HEK293 (cell line): Measurements from ENCODE around the gene SMLR1.

Source experiments
- CTCF ChIA-PET: fragments of 350-600 bp; formaldehyde crosslinking; extraction: SDS; loops from one replicate; lab custom pipeline; 2021; ENCODE audit warnings: antibody characterized with exemption; lab: Yijun Ruan, JAX
- POLR2A ChIA-PET: fragments of 300-600 bp; formaldehyde crosslinking; extraction: SDS; loops from one replicate; lab custom pipeline; 2020; ENCODE audit warnings: antibody characterized with exemption, inconsistent platforms; lab: Yijun Ruan, JAX
- H3K27ac ChIP-seq: fragments of 200-500 bp; sonication (Bioruptor generic); 2 replicates; pipeline ENCODE4 v1.5.1; 2014; ENCODE audit warnings: low read depth, low read length, control low read depth, inconsistent platforms; ENCODE audit errors: extremely low read depth
- H3K36me3 ChIP-seq, 2 experiments: fragments of 200-500 bp in 1 of 2; sonication (Bioruptor generic) in 1 of 2; 1 replicate in 1 of 2; 2 replicates in 1 of 2; pipeline ENCODE4 v1.5.1; 2014 to 2017; ENCODE audit warnings: inconsistent platforms in 2 of 2, low read length in 2 of 2; ENCODE audit not compliant: control insufficient read depth in 2 of 2, insufficient read depth in 1 of 2
- H3K4me1 ChIP-seq: fragments of 200-500 bp; sonication (Bioruptor generic); 2 replicates; pipeline ENCODE4 v1.5.1; 2014; ENCODE audit warnings: mild to moderate bottlenecking, low read length, inconsistent platforms; ENCODE audit not compliant: control insufficient read depth, insufficient read depth
- H3K4me3 ChIP-seq: 2 replicates; pipeline ENCODE4 v1.5.1; 2011; ENCODE audit warnings: low read depth, mild to moderate bottlenecking, control low read depth, low read length, moderate library complexity
- H3K9me3 ChIP-seq: fragments of 200-500 bp; sonication (Bioruptor generic); 2 replicates; pipeline ENCODE4 v1.5.1; 2014; ENCODE audit warnings: low read depth, low read length, inconsistent platforms; ENCODE audit not compliant: control insufficient read depth, insufficient read depth
- GLI2 ChIP-seq: fragments of 450-650 bp; formaldehyde crosslinking; IDR thresholded peaks from 2 replicates; pipeline ENCODE4; 2017; ENCODE audit warnings: missing biosample characterization, missing genetic modification characterization, low read depth, borderline replicate concordance
- SETDB1 ChIP-seq: IDR thresholded peaks from one replicate; pipeline ENCODE4 v1.6.1; 2017; ENCODE audit warnings: mild to moderate bottlenecking, low read length, moderate library complexity, mixed read lengths; ENCODE audit not compliant: insufficient read length
- SP2 ChIP-seq: fragments of 450-650 bp; formaldehyde crosslinking; IDR thresholded peaks from 2 replicates; pipeline ENCODE4 v1.5.1; 2016; ENCODE audit warnings: missing biosample characterization, missing genetic modification characterization
- ZBTB48 ChIP-seq: fragments of 450-650 bp; formaldehyde crosslinking; IDR thresholded peaks from 2 replicates; pipeline ENCODE4 v1.5.1; 2016; ENCODE audit warnings: missing biosample characterization, missing genetic modification characterization
- ZBTB7A ChIP-seq: fragments of 450-650 bp; formaldehyde crosslinking; IDR thresholded peaks from 2 replicates; pipeline ENCODE4 v1.5.1; 2016; ENCODE audit warnings: low read depth, missing biosample characterization, missing genetic modification characterization
- ZIC2 ChIP-seq: fragments of 450-650 bp; formaldehyde crosslinking; IDR thresholded peaks from 2 replicates; pipeline ENCODE4 v1.5.1; 2016; ENCODE audit warnings: missing biosample characterization, missing genetic modification characterization
- ZNF2 ChIP-seq: fragments of 450-650 bp; formaldehyde crosslinking; IDR thresholded peaks from 2 replicates; pipeline ENCODE4 v1.5.1; 2016; ENCODE audit warnings: missing biosample characterization, missing genetic modification characterization
- ZNF354C ChIP-seq: fragments of 450-650 bp; formaldehyde crosslinking; IDR thresholded peaks from 2 replicates; pipeline ENCODE4 v1.5.1; 2016; ENCODE audit warnings: missing biosample characterization, missing genetic modification characterization, low read depth, borderline replicate concordance
- ZNF391 ChIP-seq: fragments of 450-650 bp; formaldehyde crosslinking; IDR thresholded peaks from 2 replicates; pipeline ENCODE4 v1.5.1; 2016; ENCODE audit warnings: low read depth, missing biosample characterization, missing genetic modification characterization, borderline replicate concordance
- ZNF48 ChIP-seq: fragments of 450-650 bp; formaldehyde crosslinking; IDR thresholded peaks from 2 replicates; pipeline ENCODE4 v1.5.1; 2016; ENCODE audit warnings: missing biosample characterization, missing genetic modification characterization
- ZNF555 ChIP-seq: fragments of 450-650 bp; formaldehyde crosslinking; conservative IDR thresholded peaks from 2 replicates; pipeline ENCODE4 v1.5.1; 2017; ENCODE audit warnings: missing biosample characterization, mild to moderate bottlenecking, missing genetic modification characterization, inconsistent platforms
- ZNF623 ChIP-seq: fragments of 450-650 bp; formaldehyde crosslinking; IDR thresholded peaks from 2 replicates; pipeline ENCODE4 v1.5.1; 2016; ENCODE audit warnings: missing biosample characterization, missing genetic modification characterization
- ZNF658 ChIP-seq: fragments of 450-650 bp; formaldehyde crosslinking; IDR thresholded peaks from 2 replicates; pipeline ENCODE4; 2016; ENCODE audit warnings: missing biosample characterization, missing genetic modification characterization
- ZNF664 ChIP-seq: fragments of 450-650 bp; formaldehyde crosslinking; IDR thresholded peaks from 2 replicates; pipeline ENCODE4 v1.5.1; 2016; ENCODE audit warnings: missing biosample characterization, missing genetic modification characterization
- ZNF670 ChIP-seq: fragments of 450-650 bp; formaldehyde crosslinking; IDR thresholded peaks from 2 replicates; pipeline ENCODE4 v1.5.1; 2016; ENCODE audit warnings: missing biosample characterization, missing genetic modification characterization, low read depth
- ZNF677 ChIP-seq: fragments of 450-650 bp; IDR thresholded peaks from 2 replicates; pipeline ENCODE4 v1.5.0; 2018; ENCODE audit warnings: missing biosample characterization, mild to moderate bottlenecking, missing genetic modification characterization, moderate library complexity
- ZNF747 ChIP-seq: fragments of 450-650 bp; formaldehyde crosslinking; IDR thresholded peaks from 2 replicates; pipeline ENCODE4 v1.5.1; 2016; ENCODE audit warnings: missing biosample characterization, missing genetic modification characterization
- ZNF768 ChIP-seq: fragments of 450-650 bp; formaldehyde crosslinking; IDR thresholded peaks from 2 replicates; pipeline ENCODE4 v1.5.1; 2018; ENCODE audit warnings: missing biosample characterization, mild to moderate bottlenecking, missing genetic modification characterization
- TF ChIP-seq, protein P1 (sequence below): fragments of 450-650 bp; formaldehyde crosslinking; IDR thresholded peaks from 2 replicates; pipeline ENCODE4 v1.5.1; 2016; ENCODE audit warnings: missing biosample characterization, missing genetic modification characterization
- TF ChIP-seq, protein P2 (sequence below): fragments of 450-650 bp; formaldehyde crosslinking; optimal IDR thresholded peaks from 2 replicates; pipeline ENCODE3; 2016; ENCODE audit warnings: missing biosample characterization, mild to moderate bottlenecking, missing genetic modification characterization

Gene SMLR1

DNA sequence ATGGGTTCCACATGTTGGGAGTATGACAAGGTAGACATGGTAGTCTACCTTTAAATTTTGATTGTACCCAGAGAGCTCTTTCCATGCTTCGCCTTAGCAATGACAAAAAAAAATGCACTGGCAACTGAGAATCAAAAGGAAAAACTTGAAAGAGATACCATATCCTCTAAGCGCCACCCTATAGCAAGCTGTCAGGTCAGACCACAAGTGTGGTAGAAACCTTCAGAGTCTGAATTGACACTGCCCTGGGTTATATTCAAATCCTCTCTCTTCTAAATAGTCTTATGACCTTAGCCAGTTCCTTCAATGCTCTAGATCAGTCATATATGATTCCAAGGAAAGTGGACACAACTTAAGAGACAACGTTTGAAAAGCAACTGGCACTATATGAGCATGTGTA, 45.6 kb upstream of the SMLR1 start:
- Histone ChIP-seq H3K36me3 (no peaks in the 10 kb centered on the region), H3K4me3 (no peak overlapping the region), H3K4me1 (no peaks in the 10 kb centered on the region), H3K27ac (no peak overlapping the region), H3K9me3 (no peaks in the 10 kb centered on the region)
- CTCF ChIA-PET = interaction anchor here (0.7 kb wide), 1 partner anchor 1037 kb away, joined by 3 read pairs; no protein-coding TSS in a partner anchor
- TF ChIP-seq ZBTB48 (tag by site-specific recombination) = no peak
- POLR2A ChIA-PET = no interaction called here

DNA sequence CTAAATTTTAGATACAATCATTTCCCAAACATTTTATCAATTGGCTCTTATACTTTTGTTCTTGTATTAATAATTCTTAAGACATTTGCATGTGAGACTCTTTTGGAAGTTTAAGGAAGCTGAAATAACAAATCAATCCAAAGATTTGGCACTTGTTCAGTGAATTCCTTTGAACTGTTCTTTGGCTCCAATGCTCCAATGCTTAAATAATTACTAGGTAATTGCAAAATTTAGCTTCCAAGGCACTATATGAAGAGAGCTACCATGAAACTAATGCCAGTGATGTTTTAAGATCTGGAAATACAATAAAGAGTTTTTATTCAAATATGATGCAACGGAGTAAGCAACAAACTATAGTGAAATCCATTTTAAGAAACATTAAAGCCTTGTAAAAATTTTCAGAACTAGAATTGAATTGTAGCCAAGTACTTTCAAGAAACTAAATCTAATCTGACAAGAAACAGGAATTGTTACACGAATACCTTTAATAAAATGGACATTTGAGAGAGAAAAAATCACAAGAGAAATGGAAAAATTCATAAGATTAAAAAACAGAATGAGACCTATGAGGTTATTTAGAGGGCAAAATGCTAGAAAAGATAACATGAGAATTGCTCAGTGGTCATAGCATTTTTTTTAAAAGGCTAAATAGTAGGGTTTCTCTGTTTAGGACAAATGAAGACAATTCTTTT, 43.6 kb upstream of the SMLR1 start:
- no peaks in the 10 kb centered on the region for H3K36me3 ChIP-seq
- no peaks in the 10 kb centered on the region for H3K9me3 ChIP-seq
- POLR2A ChIA-PET = no interaction called here
- H3K4me3 ChIP-seq = no peak overlapping the region
- no peak for TF ChIP-seq ZNF555 (tag by site-specific recombination)
- TF ChIP-seq ZNF747 (tag by site-specific recombination) = no peak
- TF ChIP-seq ZNF677 (tag by site-specific recombination) = no peak
- TF ChIP-seq ZNF48 (tag by site-specific recombination) = no peak
- no peak for TF ChIP-seq ZBTB48 (tag by site-specific recombination)
- TF ChIP-seq, protein P1, sequence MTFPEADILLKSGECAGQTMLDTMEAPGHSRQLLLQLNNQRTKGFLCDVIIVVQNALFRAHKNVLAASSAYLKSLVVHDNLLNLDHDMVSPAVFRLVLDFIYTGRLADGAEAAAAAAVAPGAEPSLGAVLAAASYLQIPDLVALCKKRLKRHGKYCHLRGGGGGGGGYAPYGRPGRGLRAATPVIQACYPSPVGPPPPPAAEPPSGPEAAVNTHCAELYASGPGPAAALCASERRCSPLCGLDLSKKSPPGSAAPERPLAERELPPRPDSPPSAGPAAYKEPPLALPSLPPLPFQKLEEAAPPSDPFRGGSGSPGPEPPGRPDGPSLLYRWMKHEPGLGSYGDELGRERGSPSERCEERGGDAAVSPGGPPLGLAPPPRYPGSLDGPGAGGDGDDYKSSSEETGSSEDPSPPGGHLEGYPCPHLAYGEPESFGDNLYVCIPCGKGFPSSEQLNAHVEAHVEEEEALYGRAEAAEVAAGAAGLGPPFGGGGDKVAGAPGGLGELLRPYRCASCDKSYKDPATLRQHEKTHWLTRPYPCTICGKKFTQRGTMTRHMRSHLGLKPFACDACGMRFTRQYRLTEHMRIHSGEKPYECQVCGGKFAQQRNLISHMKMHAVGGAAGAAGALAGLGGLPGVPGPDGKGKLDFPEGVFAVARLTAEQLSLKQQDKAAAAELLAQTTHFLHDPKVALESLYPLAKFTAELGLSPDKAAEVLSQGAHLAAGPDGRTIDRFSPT = no peak
- TF ChIP-seq, protein P2, sequence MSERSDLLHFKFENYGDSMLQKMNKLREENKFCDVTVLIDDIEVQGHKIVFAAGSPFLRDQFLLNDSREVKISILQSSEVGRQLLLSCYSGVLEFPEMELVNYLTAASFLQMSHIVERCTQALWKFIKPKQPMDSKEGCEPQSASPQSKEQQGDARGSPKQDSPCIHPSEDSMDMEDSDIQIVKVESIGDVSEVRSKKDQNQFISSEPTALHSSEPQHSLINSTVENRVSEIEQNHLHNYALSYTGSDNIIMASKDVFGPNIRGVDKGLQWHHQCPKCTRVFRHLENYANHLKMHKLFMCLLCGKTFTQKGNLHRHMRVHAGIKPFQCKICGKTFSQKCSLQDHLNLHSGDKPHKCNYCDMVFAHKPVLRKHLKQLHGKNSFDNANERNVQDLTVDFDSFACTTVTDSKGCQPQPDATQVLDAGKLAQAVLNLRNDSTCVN = no peak
- TF ChIP-seq ZIC2 (tag by site-specific recombination) = no peak
- TF ChIP-seq SETDB1 = no peak
- no peak for TF ChIP-seq ZNF623 (tag by site-specific recombination)
- no peak for TF ChIP-seq SP2 (tag by site-specific recombination)
- TF ChIP-seq, all 188 proteins: peak for 0
- no peaks in the 10 kb centered on the region for H3K4me1 ChIP-seq
- CTCF ChIA-PET = interaction anchor here (0.9 kb wide), 1 partner anchor 33 kb away, joined by 4 read pairs; no protein-coding TSS in a partner anchor
- H3K27ac ChIP-seq = no peak overlapping the region

DNA sequence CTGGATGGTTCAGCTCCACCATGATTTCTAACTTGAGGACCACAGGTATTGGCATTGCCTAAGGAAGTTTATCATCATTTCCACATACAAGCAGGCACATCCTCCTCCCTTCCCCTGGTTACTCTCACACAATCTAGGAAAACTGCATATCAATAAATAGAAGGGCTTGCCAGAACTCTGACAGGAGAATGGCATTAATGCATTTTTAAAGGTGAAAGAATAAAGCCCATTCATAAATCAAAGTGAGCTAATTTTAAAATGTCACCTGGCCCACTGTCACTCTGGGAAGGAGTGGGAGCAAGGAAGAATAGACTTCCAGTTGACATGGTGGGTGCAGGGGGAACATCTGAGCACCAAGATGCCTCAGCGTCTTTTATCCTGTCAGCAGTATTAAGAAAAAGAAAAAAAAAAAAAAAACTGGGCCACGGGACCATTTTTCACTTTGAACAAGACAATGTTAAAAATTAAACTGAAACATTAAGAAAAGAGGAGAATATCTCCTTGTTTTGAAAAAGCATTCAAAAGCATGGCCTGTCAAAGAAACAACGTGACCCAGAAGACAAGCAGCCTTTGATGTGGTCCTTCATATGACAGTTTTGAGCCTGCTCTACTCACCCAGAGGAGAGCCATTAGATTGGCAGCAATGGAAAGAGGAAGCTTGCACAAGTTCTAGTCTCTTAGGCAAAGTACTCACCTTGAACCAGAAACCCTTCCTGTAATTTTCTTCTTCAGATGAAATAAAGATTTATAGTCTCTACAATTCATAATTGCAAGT, 39.3 kb upstream of the SMLR1 start:
- Histone ChIP-seq H3K4me3 (no peak overlapping the region), H3K4me1 (no peaks in the 10 kb centered on the region), H3K36me3 (no peaks in the 10 kb centered on the region), H3K27ac (no peak overlapping the region), H3K9me3 (no peaks in the 10 kb centered on the region)
- ChIA-PET CTCF (interaction anchor here (0.6 to 2.3 kb wide), 3 partner anchors 18 to 55 kb away, joined by 3 to 8 read pairs (median 3); no protein-coding TSS in a partner anchor), POLR2A (no interaction called here)
- TF ChIP-seq ZNF664 (tag by site-specific recombination) (no peak), ZNF670 (tag by site-specific recombination) (no peak), ZNF768 (no peak), ZBTB7A (tag by site-specific recombination) (no peak), ZNF2 (tag by site-specific recombination) (no peak), ZNF354C (no peak), ZNF658 (tag by site-specific recombination) (no peak), ZNF391 (tag by site-specific recombination) (no peak), GLI2 (no peak)
- TF ChIP-seq, all 188 proteins: peak for 0
